Stomach (tissue), 9 donors: ENCODE data around the gene COL4A2. TPM values are rescaled to one million over a fixed set of nuclear protein-coding genes. Genes with fewer than 3 reads are reported as not detected.

Experiments
- DNase-seq, 2 donors: peaks; one replicate each; pipeline versions ENCODE4 v3.0.0 to v3.0.0-alpha.2; 2013 to 2019
- H3K27ac ChIP-seq, 5 donors: fragments of 200-600 bp in 4 of 5; sonication (generic) in 4 of 5; one replicate each; pipeline ENCODE4 v1.5.1; 2013 to 2019; ENCODE audit warnings: mild to moderate bottlenecking in 1 of 5, moderate library complexity in 1 of 5
- H3K27me3 ChIP-seq, 3 donors: fragments of 200-600 bp; sonication (generic); one replicate each; pipeline ENCODE4 v1.5.1; 2017 to 2019; ENCODE audit warnings: mixed run types in 1 of 3
- H3K36me3 ChIP-seq, 4 donors: fragments of 200-600 bp; sonication (generic); 1 replicate in 3 of 4; 2 replicates in 1 of 4; pipeline ENCODE4 v1.5.1; 2016 to 2019
- H3K4me1 ChIP-seq, 4 donors: fragments of 200-600 bp; sonication (generic); one replicate each; pipeline ENCODE4 v1.5.1; 2016 to 2019
- H3K4me3 ChIP-seq, 4 donors: fragments of 200-600 bp; sonication (generic) in 3 of 4; one replicate each; pipeline ENCODE4 v1.5.1; 2016 to 2019; ENCODE audit warnings: mild to moderate bottlenecking in 1 of 4
- H3K9me3 ChIP-seq, 4 donors: fragments of 200-600 bp; sonication (generic); one replicate each; pipeline ENCODE4 v1.5.1; 2016 to 2019
- EP300 ChIP-seq: sonication (generic); formaldehyde crosslinking; IDR thresholded peaks from one replicate; pipeline ENCODE4 v1.6.1; 2017; ENCODE audit warnings: antibody characterized with exemption
- POLR2A ChIP-seq, 4 donors: fragments of 450-650 bp; IDR thresholded peaks; one replicate each; pipeline ENCODE4 v1.6.1; 2016; ENCODE audit warnings: antibody characterized with exemption in 4 of 4, control low read depth in 2 of 4, mild to moderate bottlenecking in 1 of 4, moderate library complexity in 1 of 4
- POLR2AphosphoS5 ChIP-seq, 3 donors: sonication (generic); formaldehyde crosslinking; IDR thresholded peaks; one replicate each; pipeline ENCODE4 v1.6.1; 2016; ENCODE audit warnings: antibody characterized with exemption in 3 of 3
- WGBS, 5 donors: extraction: QIAGEN DNeasy Blood & Tissue Kit in 3 of 5; methylation state at CpG; one replicate each; pipeline versions ENCODE4 v1.1.5 to v1.1.7; 2013 to 2018; 5-methylcytosine and 5-hydroxymethylcytosine counted together
- intact Hi-C: fragments of 100-400 bp; cut with DNase I; formaldehyde crosslinking; loops from one replicate; pipeline ENCODE4 v1.15.1; 2023; ENCODE audit warnings: low total_unique reads
- polyA plus RNA-seq, 3 donors: library from polyadenylated mRNA; stranded (reverse); fragments of 200-250 nt; gene quantifications; one replicate each; pipeline ENCODE4 v1.2.3, GENCODE V29; 2013
- total RNA-seq, 5 donors: library from RNA; depleted of rRNA; stranded (reverse); fragments of >200 nt; gene quantifications; one replicate each; pipeline versions ENCODE4 v1.1.0 to v1.2.3, GENCODE V29; 2014 to 2016
- TF ChIP-seq, protein P1 (sequence below), 7 experiments: fragments of 450-650 bp in 4 of 7; fragments of 200-600 bp in 3 of 7; sonication (generic) in 3 of 7; IDR thresholded peaks; one replicate each; pipeline ENCODE4 v1.5.1; 2016 to 2019; ENCODE audit warnings: antibody characterized with exemption in 7 of 7, control low read depth in 2 of 7, mild to moderate bottlenecking in 1 of 7
- donor health status: healthy with polysubstance abuse.
- donor health status: Bipolar disorder and iron deficiency.
- donor health status: healthy.

COL4A2 gene
- total and polyA plus RNA-seq, 8 donors = 24.0 to 531 (median 214) TPM

GRCh38 chr13:110314516-110315245 is 7.6 kb downstream of the COL4A2 start:
- H3K27ac ChIP-seq = peak overlapping the region in 4 of 5 donors; percentile 14 to 74 (median 48)
- H3K4me1 ChIP-seq = peaks cover 15 to 81% (median 49%) of the 10 kb centered on the region in 4 donors
- DNase-seq = no peak
- 73 to 86% (median 82%) methylated on average over 15 to 18 of the region's 18 CpGs for WGBS, 5 donors
- TF ChIP-seq POLR2AphosphoS5 (IDR thresholded peaks at IDR 0.05) (no peak), EP300 (no peak), POLR2A (IDR thresholded peaks at IDR 0.05) (no peak)
- TF ChIP-seq, protein P1, sequence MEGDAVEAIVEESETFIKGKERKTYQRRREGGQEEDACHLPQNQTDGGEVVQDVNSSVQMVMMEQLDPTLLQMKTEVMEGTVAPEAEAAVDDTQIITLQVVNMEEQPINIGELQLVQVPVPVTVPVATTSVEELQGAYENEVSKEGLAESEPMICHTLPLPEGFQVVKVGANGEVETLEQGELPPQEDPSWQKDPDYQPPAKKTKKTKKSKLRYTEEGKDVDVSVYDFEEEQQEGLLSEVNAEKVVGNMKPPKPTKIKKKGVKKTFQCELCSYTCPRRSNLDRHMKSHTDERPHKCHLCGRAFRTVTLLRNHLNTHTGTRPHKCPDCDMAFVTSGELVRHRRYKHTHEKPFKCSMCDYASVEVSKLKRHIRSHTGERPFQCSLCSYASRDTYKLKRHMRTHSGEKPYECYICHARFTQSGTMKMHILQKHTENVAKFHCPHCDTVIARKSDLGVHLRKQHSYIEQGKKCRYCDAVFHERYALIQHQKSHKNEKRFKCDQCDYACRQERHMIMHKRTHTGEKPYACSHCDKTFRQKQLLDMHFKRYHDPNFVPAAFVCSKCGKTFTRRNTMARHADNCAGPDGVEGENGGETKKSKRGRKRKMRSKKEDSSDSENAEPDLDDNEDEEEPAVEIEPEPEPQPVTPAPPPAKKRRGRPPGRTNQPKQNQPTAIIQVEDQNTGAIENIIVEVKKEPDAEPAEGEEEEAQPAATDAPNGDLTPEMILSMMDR (IDR thresholded peaks at IDR 0.05) = no peak
- no peaks in the 10 kb centered on the region for H3K9me3 ChIP-seq
- peaks cover 0 to 26% (median 5%) of the 10 kb centered on the region in 3 donors for H3K27me3 ChIP-seq
- H3K4me3 ChIP-seq = peak overlapping the region in 1 of 4 donors; percentile 8
- intact Hi-C loops = no loop called here
- H3K36me3 ChIP-seq = peaks cover 0 to 33% (median 9%) of the 10 kb centered on the region in 4 donors

DNA sequence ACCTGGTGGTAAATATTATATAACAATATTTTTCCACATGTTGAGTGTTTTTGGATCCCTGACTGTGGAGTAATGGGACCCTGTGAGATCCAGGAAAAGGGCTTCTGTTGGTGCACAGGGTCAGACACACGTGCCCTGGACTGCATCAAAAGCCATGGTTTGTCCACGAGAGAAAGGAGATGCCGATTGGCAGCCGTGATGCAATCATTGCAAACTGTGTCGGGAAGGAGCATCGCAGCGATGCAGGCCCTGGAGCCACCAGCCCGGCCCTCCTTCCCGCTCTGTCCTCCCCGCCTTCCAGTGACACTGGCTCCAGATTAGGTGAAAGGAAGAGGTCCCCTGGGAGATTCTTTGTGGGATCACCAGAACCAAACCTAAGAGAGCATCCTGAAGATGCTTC is 9.1 kb downstream of the COL4A2 start:
- peaks cover 13 to 79% (median 48%) of the 10 kb centered on the region in 4 donors for H3K4me1 ChIP-seq

GRCh38 chr13:110317093-110317492 is 10.0 kb downstream of the COL4A2 start:
- DNase-seq = no peak
- H3K9me3 ChIP-seq = no peaks in the 10 kb centered on the region
- intact Hi-C loops = no loop called here
- H3K36me3 ChIP-seq = peaks cover 0 to 27% (median 9%) of the 10 kb centered on the region in 4 donors
- no peak overlapping the region for H3K4me3 ChIP-seq
- WGBS, 5 donors = 70 to 92% (median 88%) methylated on average over 5 of the region's 5 CpGs
- H3K27me3 ChIP-seq = peaks cover 0 to 2% (median 0%) of the 10 kb centered on the region in 3 donors
- H3K4me1 ChIP-seq = peaks cover 4 to 82% (median 46%) of the 10 kb centered on the region in 4 donors
- peak overlapping the region in 1 of 5 donors; percentile 92 for H3K27ac ChIP-seq
- TF ChIP-seq POLR2A (IDR thresholded peaks at IDR 0.05) = no peak
- TF ChIP-seq, protein P1 (IDR thresholded peaks at IDR 0.05) = no peak
- TF ChIP-seq POLR2AphosphoS5 (IDR thresholded peaks at IDR 0.05) = peak in 1 of 3 donors; percentile 22
- no peak for TF ChIP-seq EP300

More for the DNA sequence above, 9.1 kb downstream of the COL4A2 start:
- 73 to 88% (median 81%) methylated on average over 10 of the region's 10 CpGs for WGBS, 5 donors
- no peak for TF ChIP-seq EP300
- TF ChIP-seq POLR2AphosphoS5 (IDR thresholded peaks at IDR 0.05) = no peak
- TF ChIP-seq, protein P1 (IDR thresholded peaks at IDR 0.05) = no peak
- no peak for TF ChIP-seq POLR2A (IDR thresholded peaks at IDR 0.05)
- intact Hi-C loops = no loop called here
- H3K36me3 ChIP-seq = peaks cover 0 to 28% (median 9%) of the 10 kb centered on the region in 4 donors
- H3K27me3 ChIP-seq = peaks cover 0 to 11% (median 3%) of the 10 kb centered on the region in 3 donors
- no peak overlapping the region for H3K4me3 ChIP-seq
- no peaks in the 10 kb centered on the region for H3K9me3 ChIP-seq
- no peak for DNase-seq
- peak overlapping the region in 2 of 5 donors; percentile 57 to 74 for H3K27ac ChIP-seq

GRCh38 chr13:110317496-110318195 is 10.6 kb downstream of the COL4A2 start:
- no peak for DNase-seq
- no peaks in the 10 kb centered on the region for H3K9me3 ChIP-seq
- 75 to 88% (median 82%) methylated on average over 13 of the region's 13 CpGs for WGBS, 5 donors
- peaks cover 0 to 27% (median 9%) of the 10 kb centered on the region in 4 donors for H3K36me3 ChIP-seq
- peak overlapping the region in 2 of 5 donors; percentile 4 to 92 for H3K27ac ChIP-seq
- peaks cover 4 to 87% (median 45%) of the 10 kb centered on the region in 4 donors for H3K4me1 ChIP-seq
- intact Hi-C loops = no loop called here
- no peak overlapping the region for H3K4me3 ChIP-seq
- no peaks in the 10 kb centered on the region for H3K27me3 ChIP-seq
- TF ChIP-seq POLR2A (IDR thresholded peaks at IDR 0.05) = no peak
- no peak for TF ChIP-seq EP300
- TF ChIP-seq, protein P1 (IDR thresholded peaks at IDR 0.05) = no peak
- no peak for TF ChIP-seq POLR2AphosphoS5 (IDR thresholded peaks at IDR 0.05)
